GM12874 (cell line): ENCODE measurements around the gene NUDT3.

Source experiments
- CTCF ChIP-seq: IDR thresholded peaks from 2 replicates; pipeline ENCODE4 v1.5.1; 2011; ENCODE audit warnings: low read depth, mild to moderate bottlenecking, control low read depth, low read length, moderate library complexity; ENCODE audit not compliant: insufficient read depth

NUDT3 gene

GRCh38 chr6:34349211-34349610 is 43.3 kb downstream of the NUDT3 start:
- no peak for TF ChIP-seq CTCF

- no peak for TF ChIP-seq CTCF
Observed at GRCh38 chr6:34347303-34347702, 45.2 kb downstream of the NUDT3 start.

GRCh38 chr6:34346175-34347119 is 46.0 kb downstream of the NUDT3 start:
- TF ChIP-seq CTCF: no peak

- TF ChIP-seq CTCF: no peak
Observed at GRCh38 chr6:34343806-34344205, 48.7 kb downstream of the NUDT3 start.

GRCh38 chr6:34342247-34342646 is 50.2 kb downstream of the NUDT3 start:
- TF ChIP-seq CTCF: no peak

- TF ChIP-seq CTCF: no peak
Observed at GRCh38 chr6:34341481-34341971, 50.9 kb downstream of the NUDT3 start.

- TF ChIP-seq CTCF: no peak
Observed at GRCh38 chr6:34340906-34341480, 51.5 kb downstream of the NUDT3 start.
